ENCODE results near the gene RASAL2. TPM values are rescaled to one million over a fixed set of nuclear protein-coding genes. Genes with fewer than 3 reads are reported as not detected.

RASAL2 gene
- total and polyA plus RNA-seq, 2 of the 13 experiments (the other 11 are each of a cell fraction or from before 2014, with no cell fraction given) = 5.4 to 5.9 TPM

DNA sequence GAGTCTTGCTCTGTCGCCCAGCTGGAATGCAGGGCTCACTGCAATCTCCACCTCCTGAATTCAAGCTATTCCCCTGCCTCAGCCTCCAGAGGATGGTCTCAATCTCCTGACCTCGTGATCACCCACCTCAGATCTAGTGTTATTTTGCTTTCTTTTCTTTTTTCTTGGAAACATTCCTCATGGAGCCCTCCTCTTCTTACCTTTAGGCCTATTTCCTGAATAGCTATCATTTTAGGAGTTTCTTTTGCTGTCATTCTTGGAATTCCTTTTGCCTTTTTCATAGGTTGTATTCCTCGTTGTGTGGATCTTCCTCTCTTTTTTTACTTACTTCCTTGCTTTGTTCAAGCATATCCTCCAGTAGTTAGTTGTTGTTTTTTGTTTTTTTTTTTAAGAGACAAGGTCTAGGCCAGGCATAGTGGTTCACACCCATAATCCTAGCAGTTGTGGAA is 173.8 kb downstream of the RASAL2 start:
- ChIA-PET POLR2A (no interaction called here), CTCF (ENCODE audit: low intra/inter-chr PET ratio, low total read pairs) (no interaction called here)
- Histone ChIP-seq H3K9ac (ENCODE audit: insufficient read depth, low read depth, low read length) (no peak overlapping the region), H3K27me3 (ENCODE audit: control insufficient read depth in 1 of 2, insufficient read depth in 2 of 2, low read length in 2 of 2) (no peaks in the 10 kb centered on the region), H3K27ac (ENCODE audit: extremely low read length, insufficient read depth, low read length) (no peak overlapping the region), H2AFZ (ENCODE audit: low read length) (no peak overlapping the region), H3K4me1 (ENCODE audit: insufficient read depth, low read length) (peaks cover 9% of the 10 kb centered on the region), H3K36me3 (replicated peaks in 1 of 2; ENCODE audit: control insufficient read depth in 1 of 2, insufficient read depth in 2 of 2, low read length in 2 of 2) (no peaks in the 10 kb centered on the region), H4K20me1 (ENCODE audit: insufficient read depth, low read length) (no peaks in the 10 kb centered on the region), H3K79me2 (ENCODE audit: insufficient read depth, low read length) (no peaks in the 10 kb centered on the region), H3K4me2 (ENCODE audit: low read depth, low read length) (no peak overlapping the region), H3K4me3 (replicated peaks in 1 of 3; ENCODE audit: insufficient read depth in 1 of 3, low read depth in 2 of 3, low read length in 3 of 3) (no peak overlapping the region), H3K9me3 (ENCODE audit: low read length) (no peaks in the 10 kb centered on the region)
- intact Hi-C loops (cut with micrococcal nuclease; ENCODE audit: unreplicated experiment) (no loop called here), in situ Hi-C loops (cut with HindIII; ENCODE audit: extremely low pct_ligation_motif_present, low pct_unique_long_range_greater_than_20kb) (no loop called here)
- ATAC-seq = no peak
- 76% methylated on average over 3 of the region's 3 CpGs for WGBS (ENCODE audit: low lambda C conversion rate)
- no peak for FAIRE-seq
- BruUV-seq (replicated peaks) = no TSS peak
- DNase-seq (ENCODE audit: low spot score) = no peak
- TF ChIP-seq HOXA7 (CRISPR knock-in tag; IDR thresholded peaks at IDR 0.05) (no peak), HES4 (CRISPR knock-in tag; IDR thresholded peaks at IDR 0.05; ENCODE audit: borderline replicate concordance) (no peak), TBP (CRISPR knock-in tag; IDR thresholded peaks at IDR 0.05) (no peak), ZSCAN29 (CRISPR knock-in tag; conservative IDR thresholded peaks at IDR 0.05) (no peak), CHCHD3 (CRISPR knock-in tag; IDR thresholded peaks at IDR 0.05) (no peak), HNF4G (IDR thresholded peaks at IDR 0.05; ENCODE audit: borderline replicate concordance, low read depth, low read length) (no peak), HNF4G (CRISPR knock-in tag; IDR thresholded peaks at IDR 0.05; ENCODE audit: borderline replicate concordance, low read depth) (no peak), GABPA (IDR thresholded peaks at IDR 0.05; ENCODE audit: low read depth, low read length) (no peak), GABPA (CRISPR knock-in tag; IDR thresholded peaks at IDR 0.05; ENCODE audit: low read depth) (no peak), ZNF446 (CRISPR knock-in tag; IDR thresholded peaks at IDR 0.05) (no peak), DMAP1 (CRISPR knock-in tag; IDR thresholded peaks at IDR 0.05) (no peak)

DNA sequence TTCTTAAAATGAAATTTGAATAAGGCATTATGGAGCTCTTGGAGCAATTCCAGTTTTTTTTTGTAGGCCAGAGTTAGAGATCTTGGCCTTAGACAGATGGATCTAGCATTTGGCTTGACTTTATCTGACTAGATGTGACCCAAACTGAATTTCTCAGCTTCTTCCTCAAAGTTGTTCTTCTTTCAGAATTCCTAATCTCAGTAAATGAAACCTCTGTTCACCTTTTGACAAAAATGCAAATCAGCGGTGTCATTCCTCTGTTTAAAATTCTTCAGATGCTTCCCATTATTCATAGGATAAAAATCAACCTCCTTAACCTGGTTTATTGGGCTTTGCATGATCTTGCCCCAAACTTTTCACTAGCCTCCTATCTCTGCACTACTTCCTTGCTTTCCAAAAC is 177.6 kb downstream of the RASAL2 start:
- H3K9ac ChIP-seq (ENCODE audit: insufficient read depth, low read depth, low read length) = no peak overlapping the region
- no peaks in the 10 kb centered on the region; the same call in 1 of the 2 replicates for H3K4me1 ChIP-seq (ENCODE audit: insufficient read depth, low read length)
- no peaks in the 10 kb centered on the region for H3K36me3 ChIP-seq (replicated peaks in 1 of 2; ENCODE audit: control insufficient read depth in 1 of 2, insufficient read depth in 2 of 2, low read length in 2 of 2)
- in situ Hi-C loops (cut with HindIII; ENCODE audit: extremely low pct_ligation_motif_present, low pct_unique_long_range_greater_than_20kb) = no loop called here
- ATAC-seq (no peak), DNase-seq (ENCODE audit: low spot score) (no peak), FAIRE-seq (no peak)
- no peaks in the 10 kb centered on the region for H3K27me3 ChIP-seq (ENCODE audit: control insufficient read depth in 1 of 2, insufficient read depth in 2 of 2, low read length in 2 of 2)
- H3K79me2 ChIP-seq (ENCODE audit: insufficient read depth, low read length) = no peaks in the 10 kb centered on the region
- H3K4me3 ChIP-seq (replicated peaks in 1 of 3; ENCODE audit: insufficient read depth in 1 of 3, low read depth in 2 of 3, low read length in 3 of 3) = no peak overlapping the region
- H3K9me3 ChIP-seq (ENCODE audit: low read length) = no peaks in the 10 kb centered on the region
- H2AFZ ChIP-seq (ENCODE audit: low read length) = no peak overlapping the region
- no TSS peak for BruUV-seq (replicated peaks)
- CTCF ChIA-PET (ENCODE audit: low intra/inter-chr PET ratio, low total read pairs) = no interaction called here
- intact Hi-C loops (cut with micrococcal nuclease; ENCODE audit: unreplicated experiment) = no loop called here
- TF ChIP-seq HDAC1 (CRISPR knock-in tag; IDR thresholded peaks at IDR 0.05) (no peak), ZNF383 (CRISPR knock-in tag; IDR thresholded peaks at IDR 0.05; ENCODE audit: borderline replicate concordance) (no peak), CREB1 (IDR thresholded peaks at IDR 0.05) (no peak), CREB1 (CRISPR knock-in tag; IDR thresholded peaks at IDR 0.05) (no peak)
- TF ChIP-seq, protein P1, sequence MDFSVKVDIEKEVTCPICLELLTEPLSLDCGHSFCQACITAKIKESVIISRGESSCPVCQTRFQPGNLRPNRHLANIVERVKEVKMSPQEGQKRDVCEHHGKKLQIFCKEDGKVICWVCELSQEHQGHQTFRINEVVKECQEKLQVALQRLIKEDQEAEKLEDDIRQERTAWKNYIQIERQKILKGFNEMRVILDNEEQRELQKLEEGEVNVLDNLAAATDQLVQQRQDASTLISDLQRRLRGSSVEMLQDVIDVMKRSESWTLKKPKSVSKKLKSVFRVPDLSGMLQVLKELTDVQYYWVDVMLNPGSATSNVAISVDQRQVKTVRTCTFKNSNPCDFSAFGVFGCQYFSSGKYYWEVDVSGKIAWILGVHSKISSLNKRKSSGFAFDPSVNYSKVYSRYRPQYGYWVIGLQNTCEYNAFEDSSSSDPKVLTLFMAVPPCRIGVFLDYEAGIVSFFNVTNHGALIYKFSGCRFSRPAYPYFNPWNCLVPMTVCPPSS (IDR thresholded peaks at IDR 0.05) = no peak
- POLR2A ChIA-PET = no interaction called here
- H3K27ac ChIP-seq (ENCODE audit: extremely low read length, insufficient read depth, low read length) = no peak overlapping the region
- no peaks in the 10 kb centered on the region for H4K20me1 ChIP-seq (ENCODE audit: insufficient read depth, low read length)
- 100% methylated on average over 1 of the region's 1 CpG for WGBS (ENCODE audit: low lambda C conversion rate)
- H3K4me2 ChIP-seq (ENCODE audit: low read depth, low read length) = no peak overlapping the region

Data from HepG2 (cell line).